ENCODE data around the gene TMEM63A. TPM values are rescaled to one million over a fixed set of nuclear protein-coding genes. Genes with fewer than 3 reads are reported as not detected.

TMEM63A gene
- total and polyA plus RNA-seq, 10 of the 15 experiments (the other 5 are each of a cell fraction or from before 2014, with no cell fraction given), result 1.3 to 33.5 (median 15.2) TPM

DNA sequence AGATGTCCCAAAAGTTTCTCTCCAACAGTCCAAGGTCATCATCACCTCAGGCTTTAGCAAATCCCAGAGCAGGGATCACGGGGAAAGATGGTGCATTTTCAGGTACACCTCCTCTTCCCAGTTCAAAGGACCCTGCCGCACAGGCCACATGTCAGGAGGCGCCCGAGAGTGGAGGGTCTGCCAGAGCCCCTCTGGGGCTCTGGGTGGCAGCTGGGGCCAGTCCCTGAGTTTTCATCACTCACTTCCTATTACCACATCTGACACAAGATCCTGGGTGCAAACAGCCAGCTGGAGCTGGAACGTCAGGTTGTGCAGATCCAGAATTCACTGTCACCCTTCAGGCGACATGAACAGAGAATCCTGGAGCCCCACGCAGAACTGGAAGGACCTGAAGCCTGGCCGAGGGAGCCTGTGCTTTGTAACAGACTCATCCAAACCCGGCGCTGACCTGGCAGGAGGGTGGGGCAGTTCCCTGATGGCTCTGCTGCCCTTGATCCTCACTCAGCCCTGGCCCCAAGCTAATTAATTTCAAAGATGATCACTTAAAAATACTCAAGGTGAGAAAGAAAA is 8.8 kb downstream of the TMEM63A start:
- RAD21 ChIA-PET (ENCODE audit: unreplicated experiment), result no interaction called here
- H3K79me2 ChIP-seq (ENCODE audit: control insufficient read depth, insufficient read depth, low read length), result no peaks in the 10 kb centered on the region
- intact Hi-C loops (cut with micrococcal nuclease; ENCODE audit: unreplicated experiment) (no loop called here), in situ Hi-C loops (cut with MboI) (no loop called here)
- H3K27me3 ChIP-seq (replicated peaks in 1 of 2; ENCODE audit: control insufficient read depth in 2 of 2, insufficient read depth in 2 of 2, low read length in 1 of 2), result no peaks in the 10 kb centered on the region
- no peak for TF ChIP-seq MTA3 (IDR thresholded peaks at IDR 0.05; ENCODE audit: borderline replicate concordance, low read length)
- TF ChIP-seq GABPA (IDR thresholded peaks at IDR 0.05; ENCODE audit: low read depth), result no peak
- TF ChIP-seq GATAD2B (conservative IDR thresholded peaks at IDR 0.05; ENCODE audit: low read depth), result no peak
- no peak for TF ChIP-seq SMC3 (IDR thresholded peaks at IDR 0.05; ENCODE audit: borderline replicate concordance, low read length)
- TF ChIP-seq JUNB (IDR thresholded peaks at IDR 0.05), result no peak
- ATAC-seq (no peak), FAIRE-seq (no peak), DNase-seq (ENCODE audit: low read depth, low spot score) (no peak)
- H4K20me1 ChIP-seq (ENCODE audit: control insufficient read depth, insufficient read depth), result no peaks in the 10 kb centered on the region
- SMC1A ChIA-PET (ENCODE audit: uncharacterized antibody, unreplicated experiment), result no interaction called here
- POLR2A ChIA-PET, result no interaction called here
- no peaks in the 10 kb centered on the region for H3K4me1 ChIP-seq (ENCODE audit: control insufficient read depth, insufficient read depth, low read length)
- CTCF ChIA-PET, result no interaction called here
- no TSS peak for BruUV-seq (replicated peaks)
- no peak overlapping the region for H3K9ac ChIP-seq (ENCODE audit: control insufficient read depth, insufficient read depth, low read length)
- WGBS (ENCODE audit: insufficient coverage, insufficient replicate concordance, low lambda C conversion rate, missing lambda C conversion rate), result 86% methylated on average over 10 of the region's 10 CpGs
- H3K27ac ChIP-seq (ENCODE audit: control insufficient read depth, insufficient read depth), result no peak overlapping the region
- H3K36me3 ChIP-seq (ENCODE audit: control insufficient read depth in 2 of 2, insufficient read depth in 2 of 2, low read length in 1 of 2), result peaks cover 4 to 17% of the 10 kb centered on the region in 2 experiments; a peak in 3 of 4 replicates
- H3K4me3 ChIP-seq, result no peak overlapping the region
- no peak overlapping the region for H2AFZ ChIP-seq (ENCODE audit: control insufficient read depth, low read depth, low read length)
- no peaks in the 10 kb centered on the region for H3K9me3 ChIP-seq (replicated peaks; ENCODE audit: control insufficient read depth, insufficient read depth, low read length)
- H3K4me2 ChIP-seq (ENCODE audit: control insufficient read depth, insufficient read depth), result no peak overlapping the region

DNA sequence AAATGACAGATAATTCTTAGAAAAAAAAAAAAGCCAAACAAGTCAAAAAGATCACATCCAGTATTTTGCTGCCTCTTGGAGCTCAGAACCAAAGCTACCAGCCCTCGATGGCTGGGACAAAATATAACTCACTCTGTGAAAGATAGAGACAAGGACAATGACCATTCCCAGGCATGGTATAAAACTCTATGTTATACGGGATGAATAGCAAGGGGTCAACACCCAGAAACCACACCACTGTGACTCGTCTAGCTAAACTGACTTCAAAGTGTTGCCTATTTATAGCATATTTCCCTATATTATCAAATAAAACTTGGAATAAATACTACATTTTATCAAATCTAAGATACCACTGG is 10.1 kb downstream of the TMEM63A start:
- POLR2A ChIA-PET, result interaction anchor here (0.7 kb wide), 1 partner anchor 94 kb away, joined by 3 read pairs; the partner anchor contains the start of gene SRP9
- H3K36me3 ChIP-seq (ENCODE audit: control insufficient read depth in 2 of 2, insufficient read depth in 2 of 2, low read length in 1 of 2), result peaks cover 4 to 23% of the 10 kb centered on the region in 2 experiments
- CTCF ChIA-PET, result interaction anchor here (1.0 to 1.5 kb wide), 3 partner anchors 10 to 40 kb away, joined by 3 to 4 read pairs (median 4); partner anchors contain the start of gene TMEM63A
- in situ Hi-C loops (cut with MboI), result no loop called here
- SMC1A ChIA-PET (ENCODE audit: uncharacterized antibody, unreplicated experiment), result interaction anchor here (2.7 kb wide), 1 partner anchor 9 kb away, joined by 8 read pairs; no protein-coding TSS in a partner anchor
- H3K4me3 ChIP-seq, result no peak overlapping the region
- FAIRE-seq, result no peak
- no peaks in the 10 kb centered on the region for H3K27me3 ChIP-seq (replicated peaks in 1 of 2; ENCODE audit: control insufficient read depth in 2 of 2, insufficient read depth in 2 of 2, low read length in 1 of 2)
- no peak for ATAC-seq
- H3K79me2 ChIP-seq (ENCODE audit: control insufficient read depth, insufficient read depth, low read length), result no peaks in the 10 kb centered on the region
- no peak overlapping the region for H2AFZ ChIP-seq (ENCODE audit: control insufficient read depth, low read depth, low read length)
- no peak for DNase-seq (ENCODE audit: low read depth, low spot score)
- intact Hi-C loops (cut with micrococcal nuclease; ENCODE audit: unreplicated experiment), result no loop called here
- H4K20me1 ChIP-seq (ENCODE audit: control insufficient read depth, insufficient read depth), result no peaks in the 10 kb centered on the region
- H3K9ac ChIP-seq (ENCODE audit: control insufficient read depth, insufficient read depth, low read length), result no peak overlapping the region
- 79% methylated on average over 3 of the region's 3 CpGs for WGBS (ENCODE audit: insufficient coverage, insufficient replicate concordance, low lambda C conversion rate, missing lambda C conversion rate)
- H3K4me1 ChIP-seq (ENCODE audit: control insufficient read depth, insufficient read depth, low read length), result no peaks in the 10 kb centered on the region
- no peak overlapping the region for H3K27ac ChIP-seq (ENCODE audit: control insufficient read depth, insufficient read depth)
- H3K9me3 ChIP-seq (replicated peaks; ENCODE audit: control insufficient read depth, insufficient read depth, low read length), result no peaks in the 10 kb centered on the region
- BruUV-seq (replicated peaks), result no TSS peak
- RAD21 ChIA-PET (ENCODE audit: unreplicated experiment), result no interaction called here
- H3K4me2 ChIP-seq (ENCODE audit: control insufficient read depth, insufficient read depth), result no peak overlapping the region
- TF ChIP-seq RB1 (IDR thresholded peaks at IDR 0.05; ENCODE audit: borderline replicate concordance) (no peak), IKZF1 (conservative IDR thresholded peaks at IDR 0.05) (no peak), IRF4 (IDR thresholded peaks at IDR 0.05; ENCODE audit: low read depth, low read length) (no peak), DPF2 (IDR thresholded peaks at IDR 0.05) (no peak), EGR1 (IDR thresholded peaks at IDR 0.05; ENCODE audit: borderline replicate concordance in 1 of 2, low read depth in 2 of 2, low read length in 2 of 2) (no peak), TARDBP (IDR thresholded peaks at IDR 0.05; ENCODE audit: borderline replicate concordance) (no peak), ZNF384 (IDR thresholded peaks at IDR 0.05; ENCODE audit: borderline replicate concordance, low read depth, low read length) (no peak), CEBPB (IDR thresholded peaks at IDR 0.05; ENCODE audit: borderline replicate concordance in 1 of 2, low read depth in 2 of 2, low read length in 2 of 2) (no peak), STAT3 (IDR thresholded peaks at IDR 0.05; ENCODE audit: low read depth, low read length) (no peak), NFXL1 (IDR thresholded peaks at IDR 0.05; ENCODE audit: borderline replicate concordance) (no peak)
- TF ChIP-seq, protein P1, sequence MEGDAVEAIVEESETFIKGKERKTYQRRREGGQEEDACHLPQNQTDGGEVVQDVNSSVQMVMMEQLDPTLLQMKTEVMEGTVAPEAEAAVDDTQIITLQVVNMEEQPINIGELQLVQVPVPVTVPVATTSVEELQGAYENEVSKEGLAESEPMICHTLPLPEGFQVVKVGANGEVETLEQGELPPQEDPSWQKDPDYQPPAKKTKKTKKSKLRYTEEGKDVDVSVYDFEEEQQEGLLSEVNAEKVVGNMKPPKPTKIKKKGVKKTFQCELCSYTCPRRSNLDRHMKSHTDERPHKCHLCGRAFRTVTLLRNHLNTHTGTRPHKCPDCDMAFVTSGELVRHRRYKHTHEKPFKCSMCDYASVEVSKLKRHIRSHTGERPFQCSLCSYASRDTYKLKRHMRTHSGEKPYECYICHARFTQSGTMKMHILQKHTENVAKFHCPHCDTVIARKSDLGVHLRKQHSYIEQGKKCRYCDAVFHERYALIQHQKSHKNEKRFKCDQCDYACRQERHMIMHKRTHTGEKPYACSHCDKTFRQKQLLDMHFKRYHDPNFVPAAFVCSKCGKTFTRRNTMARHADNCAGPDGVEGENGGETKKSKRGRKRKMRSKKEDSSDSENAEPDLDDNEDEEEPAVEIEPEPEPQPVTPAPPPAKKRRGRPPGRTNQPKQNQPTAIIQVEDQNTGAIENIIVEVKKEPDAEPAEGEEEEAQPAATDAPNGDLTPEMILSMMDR (IDR thresholded peaks at IDR 0.05 in 2 of 3, conservative IDR thresholded peaks at IDR 0.05 in 1 of 3; ENCODE audit: control insufficient read depth in 2 of 3, extremely low read depth in 1 of 3, insufficient read depth in 1 of 3, low read depth in 3 of 3, low read length in 3 of 3), result no peak
